CD4-positive, alpha-beta T cell treated with Interleukin-4 for 1 hour (primary cell): ENCODE data around the gene RSPO1.
A peak's percentile ranks its signal among the peaks of the same experiment; 100 is the strongest.
"Not testable (repeated sequence)": the region's sequence is repeated elsewhere in the genome, so short reads cannot be mapped to it uniquely, and the experiment has no call there.

Source experiments
- DNase-seq, 2 donors: peaks; one replicate each; pipeline ENCODE4 v3.0.0-alpha.2; 2020 to 2022

RSPO1 gene

DNA sequence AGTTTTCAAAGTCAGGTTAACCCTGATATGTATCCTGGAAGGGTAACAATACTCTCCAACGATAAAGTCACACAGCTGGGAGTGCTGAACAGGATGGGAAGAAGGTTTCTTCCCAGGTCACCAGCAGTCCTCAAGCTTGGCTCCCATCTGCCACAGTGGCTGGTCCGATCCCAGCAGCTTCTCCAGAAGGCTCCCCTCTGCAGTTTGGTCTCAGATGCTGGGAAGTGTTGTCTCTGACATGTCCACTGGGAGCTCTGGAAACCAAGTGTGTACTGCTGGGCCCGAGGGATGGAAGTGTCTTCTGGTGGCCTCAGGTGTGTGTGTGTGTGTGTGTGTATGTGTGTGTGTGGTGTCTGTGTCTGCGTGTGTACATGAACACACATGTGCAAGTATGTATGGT is 22.5 kb downstream of the RSPO1 start:
- DNase-seq: no peak

- no peak for DNase-seq
Measured at GRCh38 chr1:37609994-37610393, 24.7 kb downstream of the RSPO1 start.

GRCh38 chr1:37609002-37609401 is 25.7 kb downstream of the RSPO1 start:
- no peak for DNase-seq

DNA sequence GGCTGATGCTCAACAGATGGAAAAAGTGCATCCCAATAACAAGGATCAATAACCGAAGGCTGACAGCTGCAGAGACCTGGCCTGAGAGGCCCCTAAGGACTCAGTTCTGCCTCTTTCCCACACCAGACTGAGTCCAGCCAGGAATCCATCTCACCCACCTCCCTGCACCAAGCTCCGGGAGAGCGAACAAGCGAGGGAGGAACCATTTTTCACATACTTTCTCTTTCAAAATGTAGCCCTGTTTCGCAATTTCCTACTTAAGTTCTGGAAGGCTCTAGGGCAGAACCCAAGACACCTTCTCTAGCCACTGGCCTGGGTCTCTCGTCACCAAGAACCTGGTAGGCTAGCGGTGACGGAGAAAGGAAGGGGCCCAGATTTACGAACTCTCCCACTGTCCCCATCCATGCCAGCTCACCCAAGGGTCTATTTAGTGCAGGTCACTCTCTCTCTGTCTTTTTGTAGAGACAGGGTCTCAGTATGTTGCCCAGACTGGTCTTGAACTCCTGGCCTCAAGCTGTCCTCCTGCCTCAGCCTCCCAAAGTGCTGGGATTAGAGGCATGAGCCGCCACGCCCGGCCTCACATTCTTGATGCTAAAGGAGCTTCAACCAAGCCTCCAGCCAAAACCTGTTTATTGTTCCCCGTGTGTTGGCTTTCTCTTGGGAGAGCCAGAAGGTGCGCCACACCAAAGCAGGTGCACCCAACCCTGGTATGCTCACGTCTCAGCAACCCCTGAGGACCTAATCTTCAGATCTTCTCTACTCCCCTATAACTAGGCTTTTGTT is 28.0 kb downstream of the RSPO1 start:
- no peak for DNase-seq

DNA sequence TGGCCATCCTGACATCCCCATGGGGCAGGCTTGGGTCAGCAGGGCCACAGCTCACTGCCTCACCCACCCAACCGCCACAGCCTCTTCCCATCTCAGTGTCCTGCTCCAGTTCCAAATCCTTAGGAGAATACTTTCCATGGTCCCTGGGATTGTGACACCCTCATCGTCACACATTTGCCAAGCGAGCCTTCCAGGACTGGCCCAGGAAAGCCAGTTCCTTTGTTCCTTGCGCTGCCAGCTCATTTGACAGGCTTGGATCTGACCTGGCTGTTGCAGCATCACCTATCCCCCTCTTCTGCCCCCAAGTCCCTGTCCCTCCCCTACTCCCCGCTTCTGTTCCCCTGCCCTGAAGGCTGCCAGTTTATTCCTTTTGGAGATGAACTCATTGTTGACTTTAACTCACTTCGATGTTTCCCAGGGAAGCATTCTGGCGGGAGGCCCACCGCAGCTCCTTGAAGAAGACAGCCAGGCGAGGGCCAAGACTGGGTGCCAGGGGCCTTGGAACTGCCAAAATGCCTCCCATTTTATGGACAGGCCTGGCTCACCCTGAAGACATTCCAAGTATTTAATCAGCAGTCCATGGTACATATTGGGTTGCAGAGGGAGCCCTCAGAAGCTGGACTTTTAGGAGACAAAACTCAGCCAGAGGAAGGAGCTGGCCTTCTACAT is 28.8 kb downstream of the RSPO1 start:
- no peak for DNase-seq

GRCh38 chr1:37605061-37605650 is 29.5 kb downstream of the RSPO1 start:
- no peak for DNase-seq

DNA sequence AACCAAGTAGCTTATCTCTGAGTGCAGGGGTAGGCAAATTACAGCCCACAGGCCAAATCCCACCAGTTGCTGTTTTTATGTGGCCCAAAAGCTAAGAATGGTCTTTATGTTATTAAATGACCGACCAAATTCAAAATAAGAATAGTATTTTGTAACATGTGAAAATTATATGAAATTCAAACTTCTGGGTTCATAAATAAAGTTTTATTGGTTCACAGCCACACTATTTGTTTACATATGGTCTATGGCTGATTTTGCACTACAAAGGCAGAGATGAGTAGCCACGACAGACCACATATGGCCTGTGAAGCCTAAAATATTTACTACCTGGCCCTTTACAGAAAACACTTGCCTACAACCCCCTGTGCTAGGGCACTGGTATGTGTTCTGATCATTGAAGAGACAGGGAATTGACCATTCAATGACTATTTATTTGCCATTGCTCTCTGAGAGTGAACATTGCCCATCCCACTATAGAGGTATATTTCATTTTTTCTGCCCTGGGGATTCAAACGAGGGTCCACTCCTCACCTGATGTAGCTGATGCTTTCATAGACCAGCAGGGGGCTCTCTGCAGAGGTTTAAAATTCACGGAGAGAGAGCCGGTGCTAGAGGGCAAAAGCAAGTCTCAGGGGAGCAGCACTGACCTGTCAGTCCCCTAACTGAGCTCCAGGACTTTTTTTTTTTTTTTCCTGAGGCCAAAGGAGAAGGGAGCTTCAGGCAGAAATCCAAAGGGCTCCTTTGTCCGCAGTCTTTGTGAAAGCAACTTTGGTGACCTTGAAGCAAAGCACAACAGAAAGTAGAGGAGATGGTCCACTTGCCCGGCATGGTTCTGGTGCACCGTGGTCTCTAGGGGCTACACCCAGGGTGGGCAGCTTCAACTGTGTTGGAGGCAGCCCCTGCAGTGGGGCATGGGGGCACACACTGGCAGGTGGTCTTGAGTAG is 31.7 kb downstream of the RSPO1 start:
- DNase-seq: peak; percentile 47 to 62

DNA sequence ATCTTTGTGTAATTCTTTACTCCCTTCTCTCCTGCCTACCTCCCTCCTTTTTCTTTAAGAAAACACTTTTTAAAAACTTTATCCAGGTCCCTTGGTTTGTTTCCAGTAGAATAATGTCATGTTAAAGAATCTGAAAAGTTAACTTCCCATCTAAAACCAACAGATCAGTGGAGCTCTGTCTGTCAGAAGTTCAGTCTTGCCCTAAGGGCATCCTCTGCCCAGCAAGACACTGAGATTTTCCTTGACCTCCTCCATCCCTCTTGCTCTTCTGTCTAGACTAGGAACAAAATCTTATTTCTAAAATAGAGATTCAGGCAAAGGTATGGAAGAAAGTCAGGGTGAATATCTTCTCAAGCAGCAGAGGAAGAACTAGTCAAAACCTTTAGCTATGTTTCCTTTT is 33.3 kb downstream of the RSPO1 start:
- no peak for DNase-seq

DNA sequence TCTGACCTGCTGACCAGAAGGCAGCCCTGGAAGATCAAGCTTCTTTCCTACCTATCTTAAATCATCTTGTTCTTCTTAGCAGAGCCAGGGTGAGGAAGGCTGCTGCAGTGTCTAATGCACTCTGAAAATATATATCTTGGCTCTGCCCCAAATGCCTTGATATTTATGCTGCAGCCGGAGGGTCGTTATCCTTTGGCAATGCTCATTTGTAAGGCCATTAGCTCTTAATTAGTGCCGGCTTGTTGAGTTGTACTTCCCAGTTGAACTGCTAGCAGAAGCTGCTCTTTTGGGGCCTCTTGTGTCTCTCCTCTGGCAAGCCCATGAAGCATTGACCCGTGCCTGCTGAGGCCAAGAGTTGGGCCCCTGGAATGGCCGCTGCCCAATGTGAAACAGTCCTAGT is 34.8 kb downstream of the RSPO1 start:
- DNase-seq: no peak

DNA sequence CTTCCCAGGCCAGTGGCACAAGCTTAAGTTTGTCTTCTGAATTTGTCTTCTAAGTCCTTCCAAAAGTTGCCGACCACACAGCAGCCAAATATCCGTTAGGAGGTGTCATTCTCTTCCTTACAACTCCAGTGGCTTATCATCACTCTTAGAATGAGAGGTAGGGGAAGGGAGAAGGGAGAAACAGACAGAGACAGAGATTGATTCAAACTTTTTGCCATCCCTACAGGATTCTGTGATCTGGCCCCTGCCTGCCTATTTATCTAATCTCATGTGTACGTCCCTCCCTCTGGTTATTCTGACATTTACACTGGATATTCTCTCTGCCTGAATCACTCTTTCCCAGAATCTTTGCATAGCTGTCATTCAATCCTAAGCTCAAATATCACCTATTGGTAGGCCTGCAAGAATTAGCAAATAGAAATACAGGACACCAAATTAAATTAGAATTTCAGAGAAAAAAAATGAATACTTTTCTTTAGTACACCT is 38.5 kb downstream of the RSPO1 start:
- no peak for DNase-seq

DNA sequence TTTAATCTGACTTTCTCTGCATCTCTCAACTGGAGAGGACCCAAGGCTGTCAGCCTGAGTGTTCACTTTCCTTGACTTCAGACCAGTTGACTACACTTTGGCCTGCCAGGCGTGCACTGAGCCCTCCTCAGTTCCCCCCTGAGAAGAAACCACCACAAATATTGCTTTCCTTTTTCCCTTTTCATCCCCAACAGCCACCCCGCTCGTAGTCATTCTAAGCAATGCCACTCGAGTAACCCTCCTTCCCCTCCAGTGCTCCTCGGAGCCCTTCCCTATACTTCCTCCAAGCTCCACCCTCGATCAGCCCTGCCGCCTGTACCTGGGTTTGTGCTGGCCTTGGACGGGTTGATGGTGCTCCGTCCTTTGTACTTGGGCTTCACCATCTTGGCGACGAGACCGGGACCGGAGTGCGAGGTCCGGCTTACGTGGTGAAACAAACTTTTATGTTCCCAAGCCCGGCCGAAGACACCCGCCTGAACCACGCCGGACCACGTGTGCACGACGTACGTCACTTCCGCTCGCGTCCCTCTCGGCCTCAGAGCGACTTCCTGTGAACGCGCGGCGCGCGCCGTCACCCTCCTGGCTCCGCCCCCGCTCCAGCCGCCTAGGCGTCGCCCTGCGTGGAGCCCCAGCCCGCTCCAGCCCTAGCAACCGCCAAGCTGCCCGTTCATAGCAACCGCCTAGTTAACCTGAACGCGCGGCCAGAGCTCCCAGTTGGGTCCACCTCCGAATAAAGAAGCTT is 39.1 kb downstream of the RSPO1 start, which contains the start of gene GNL2:
Gene GNL2, minus strand, starts transcription at position 498 of the 742 bp plus-strand sequence. Its CDS starts 115 bp downstream, at position 383.
- peak; percentile 97 to 98 for DNase-seq

GRCh38 chr1:37593726-37594125 is 41.0 kb downstream of the RSPO1 start:
- DNase-seq: no peak

DNA sequence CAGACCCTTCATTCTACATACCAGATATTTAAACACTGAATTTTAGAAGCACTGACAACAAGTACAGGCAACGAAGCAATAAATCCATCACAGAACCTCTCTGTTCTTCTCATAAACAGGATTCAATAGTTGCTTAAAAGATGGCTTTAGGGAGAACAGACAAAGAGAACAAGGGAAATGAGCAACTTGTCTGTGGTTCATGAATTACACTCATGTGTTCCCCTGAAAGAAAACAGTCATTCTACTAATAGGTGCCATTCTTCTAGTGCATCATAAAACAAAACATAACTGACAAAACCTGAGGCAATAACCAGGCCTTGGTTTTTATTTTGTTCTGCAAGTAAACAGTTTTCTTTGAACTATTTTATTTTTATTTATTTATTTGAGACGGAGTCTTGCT is 45.8 kb downstream of the RSPO1 start:
- no peak for DNase-seq

- not testable (repeated sequence) for DNase-seq
Measured at GRCh38 chr1:37584544-37584943, 50.1 kb downstream of the RSPO1 start.

GRCh38 chr1:37575692-37576091 is 59.0 kb downstream of the RSPO1 start:
- DNase-seq: no peak

- no peak for DNase-seq
Measured at GRCh38 chr1:37574834-37575480, 59.7 kb downstream of the RSPO1 start.

- DNase-seq: no peak
Measured at GRCh38 chr1:37570528-37571334, 64.0 kb downstream of the RSPO1 start.

DNA sequence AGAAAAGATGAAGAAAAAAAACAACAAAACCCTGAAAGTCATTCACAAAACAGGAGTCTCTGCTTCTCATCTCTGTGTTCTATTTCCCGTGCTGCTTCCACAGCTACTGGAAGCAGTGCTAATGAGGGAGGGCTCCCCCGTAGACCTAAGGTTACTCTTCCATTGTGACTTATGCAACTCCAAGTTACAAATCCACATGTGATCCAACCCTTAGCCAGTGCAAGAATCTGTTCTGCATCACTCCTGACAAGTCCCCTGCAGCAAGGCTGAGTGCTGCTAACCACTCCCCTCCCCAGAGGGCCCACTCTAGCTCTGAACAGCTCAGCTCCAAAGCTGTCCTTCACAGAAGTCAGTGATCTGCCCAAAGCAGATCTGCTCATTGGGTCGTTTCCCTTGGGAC is 67.7 kb downstream of the RSPO1 start:
- no peak for DNase-seq

DNA sequence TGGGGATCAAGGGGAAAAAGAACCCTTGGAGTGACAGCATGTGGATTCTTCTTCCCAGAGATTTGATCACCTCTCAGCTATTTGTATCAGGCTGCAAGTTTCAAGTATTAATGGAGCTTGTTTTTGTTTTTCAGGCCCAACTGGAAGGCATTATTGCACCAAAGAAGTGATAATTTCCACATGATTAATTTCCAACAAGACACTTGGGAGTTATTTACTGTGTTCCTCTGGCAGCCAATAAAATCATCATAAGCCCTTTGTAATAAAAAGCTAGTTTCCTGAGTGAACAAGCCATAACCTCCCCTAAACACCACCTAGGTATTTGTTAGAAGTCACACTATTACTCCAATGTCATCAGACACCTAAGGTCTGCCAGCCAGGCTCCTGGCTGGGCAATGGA is 69.8 kb downstream of the RSPO1 start:
- no peak for DNase-seq

- no peak for DNase-seq
Measured at GRCh38 chr1:37562984-37563383, 71.7 kb downstream of the RSPO1 start.
